CD4-positive, alpha-beta T cell treated with Interferon alpha-2 for 1 hour (primary cell): ENCODE results near the gene NTSR1.
A peak's percentile ranks its signal among the peaks of the same experiment; 100 is the strongest.

Source experiments
- DNase-seq, 2 donors: peaks; one replicate each; pipeline ENCODE4 v3.0.0-alpha.2; 2020 to 2022

NTSR1 gene

GRCh38 chr20:62741191-62741691 is 32.6 kb downstream of the NTSR1 start:
- peak in 1 of 2 donors; percentile 23 for DNase-seq

- DNase-seq: no peak
These were observed 33.3 kb downstream of the NTSR1 start for GRCh38 chr20:62741701-62742491.

- DNase-seq: no peak
These were observed 33.9 kb downstream of the NTSR1 start for GRCh38 chr20:62742550-62742949.

GRCh38 chr20:62742979-62743776 is 34.5 kb downstream of the NTSR1 start:
- no peak for DNase-seq

GRCh38 chr20:62743777-62744317 is 35.2 kb downstream of the NTSR1 start:
- no peak for DNase-seq

GRCh38 chr20:62744741-62745191 is 36.1 kb downstream of the NTSR1 start:
- DNase-seq: no peak

- no peak for DNase-seq
These were observed 36.8 kb downstream of the NTSR1 start for GRCh38 chr20:62745279-62745951.

GRCh38 chr20:62745952-62746288 is 37.3 kb downstream of the NTSR1 start:
- no peak for DNase-seq

GRCh38 chr20:62748311-62748710 is 39.7 kb downstream of the NTSR1 start:
- no peak for DNase-seq

GRCh38 chr20:62749851-62750445 is 41.3 kb downstream of the NTSR1 start:
- no peak for DNase-seq

GRCh38 chr20:62751551-62752150 is 43.0 kb downstream of the NTSR1 start:
- DNase-seq: no peak

- DNase-seq: no peak
These were observed 43.6 kb downstream of the NTSR1 start for GRCh38 chr20:62752181-62752670.

- DNase-seq: no peak
These were observed 44.2 kb downstream of the NTSR1 start for GRCh38 chr20:62752671-62753501.

GRCh38 chr20:62753626-62754025 is 45.0 kb downstream of the NTSR1 start:
- DNase-seq: no peak

GRCh38 chr20:62754122-62754990 is 45.7 kb downstream of the NTSR1 start:
- DNase-seq: no peak

- DNase-seq: no peak
These were observed 46.3 kb downstream of the NTSR1 start for GRCh38 chr20:62754991-62755356.

GRCh38 chr20:62755817-62756724 is 47.4 kb downstream of the NTSR1 start:
- DNase-seq: no peak

GRCh38 chr20:62758226-62758912 is 49.7 kb downstream of the NTSR1 start:
- no peak for DNase-seq
